Endothelial cell of umbilical vein (primary cell): ENCODE measurements around the gene SVIL. TPM values are rescaled to one million over a fixed set of nuclear protein-coding genes. Genes with fewer than 3 reads are reported as not detected.

Experiments used
- BruUV-seq: library from RNA; stranded (reverse); fragments of 400-500 nt; replicated peaks from 2 replicates; lab custom pipeline; 2021; lab: Mats Ljungman, UMichigan
- CTCF ChIA-PET: fragments of 300-600, 350-600 bp; sonication (Branson Sonifier 250); formaldehyde crosslinking; loops from one replicate; lab custom pipeline; 2021; ENCODE audit warnings: antibody characterized with exemption, inconsistent platforms; lab: Charles Lee
- POLR2A ChIA-PET: fragments of 300-600, 350-600 bp; sonication (Branson Sonifier 250); formaldehyde crosslinking; loops from one replicate; lab custom pipeline; 2021; ENCODE audit warnings: antibody characterized with exemption, inconsistent platforms; lab: Charles Lee
- DNase-seq: peaks from one replicate; pipeline ENCODE4 v3.0.0-alpha.2; 2011; ENCODE audit warnings: low read depth, low spot score
- FAIRE-seq: peaks from 2 replicates; lab custom pipeline; 2011; peaks lifted over from hg19 to GRCh38; lab: Jason Lieb, UNC
- H2AFZ ChIP-seq: 2 replicates; pipeline ENCODE4 v1.6.0; 2012; ENCODE audit warnings: low read depth, low read length, control low read depth, inconsistent platforms
- H3K27ac ChIP-seq: 2 replicates; pipeline ENCODE4 v1.5.1; 2011; ENCODE audit warnings: low read depth, mild to moderate bottlenecking, control low read depth, low read length, moderate library complexity; ENCODE audit not compliant: insufficient read depth
- H3K27me3 ChIP-seq, 2 experiments: 2 replicates each; pipeline versions ENCODE4 v1.6.0 to v1.6.1; 2011; ENCODE audit warnings: low read length in 2 of 2, mixed read lengths in 1 of 2; ENCODE audit not compliant: control insufficient read depth in 2 of 2, insufficient read depth in 2 of 2
- H3K36me3 ChIP-seq, 2 experiments: 2 replicates in 1 of 2; 3 replicates in 1 of 2; pipeline ENCODE4 v1.5.1; 2011; ENCODE audit warnings: low read length in 2 of 2, mild to moderate bottlenecking in 1 of 2, moderate library complexity in 1 of 2; ENCODE audit not compliant: control insufficient read depth in 2 of 2, insufficient read depth in 2 of 2; ENCODE audit errors: extremely low read depth in 1 of 2
- H3K4me1 ChIP-seq: 3 replicates; pipeline ENCODE4 v1.5.1; 2011; ENCODE audit warnings: mild to moderate bottlenecking, low read length; ENCODE audit not compliant: control insufficient read depth, insufficient read depth; ENCODE audit errors: extremely low read depth
- H3K4me2 ChIP-seq: 2 replicates; pipeline ENCODE4 v1.6.1; 2011; ENCODE audit warnings: low read length, control low read depth, mixed read lengths; ENCODE audit not compliant: insufficient read depth
- H3K4me3 ChIP-seq, 3 experiments: fragments of 200-600 bp in 1 of 3; sonication (generic), shearing (Covaris generic) in 1 of 3; replicated peaks in 1 of 3; 2 replicates each; pipeline ENCODE4 v1.5.1; 2011 to 2016; ENCODE audit warnings: control low read depth in 3 of 3, low read length in 3 of 3, mild to moderate bottlenecking in 2 of 3, inconsistent platforms in 1 of 3, low read depth in 1 of 3, moderate library complexity in 1 of 3; ENCODE audit not compliant: insufficient read depth in 1 of 3
- H3K79me2 ChIP-seq: 2 replicates; pipeline ENCODE4 v1.6.0; 2012; ENCODE audit warnings: low read length, inconsistent platforms; ENCODE audit not compliant: control insufficient read depth, insufficient read depth
- H3K9ac ChIP-seq: replicated peaks from 2 replicates; pipeline ENCODE3; 2011; ENCODE audit warnings: low read length, control low read depth; ENCODE audit not compliant: insufficient read depth; ENCODE audit errors: extremely low read depth
- H3K9me1 ChIP-seq: replicated peaks from 3 replicates; pipeline ENCODE4 v1.6.0; 2011; ENCODE audit warnings: mild to moderate bottlenecking, low read length; ENCODE audit not compliant: control insufficient read depth, insufficient read depth; ENCODE audit errors: extremely low read depth
- H3K9me3 ChIP-seq: replicated peaks from 2 replicates; pipeline ENCODE4 v1.5.1; 2012; ENCODE audit warnings: low read length, inconsistent platforms; ENCODE audit not compliant: control insufficient read depth, insufficient read depth
- H4K20me1 ChIP-seq: replicated peaks from 2 replicates; pipeline ENCODE3; 2011; ENCODE audit warnings: mild to moderate bottlenecking, low read length; ENCODE audit not compliant: control insufficient read depth, insufficient read depth; ENCODE audit errors: extremely low read depth
- EZH2 ChIP-seq: IDR thresholded peaks from 2 replicates; pipeline ENCODE4 v1.6.1; 2012; ENCODE audit warnings: borderline replicate concordance, low read depth, mild to moderate bottlenecking, moderate library complexity, low read length, inconsistent platforms; ENCODE audit not compliant: severe bottlenecking
- FOS ChIP-seq: IDR thresholded peaks from 2 replicates; pipeline ENCODE4 v1.6.1; 2011; ENCODE audit warnings: mild to moderate bottlenecking, low read length, moderate library complexity, borderline replicate concordance; ENCODE audit not compliant: insufficient read depth
- GATA2 ChIP-seq: IDR thresholded peaks from 2 replicates; pipeline ENCODE4 v1.7.0; 2011; ENCODE audit warnings: low read depth, mild to moderate bottlenecking, moderate library complexity, mixed read lengths, low read length; ENCODE audit not compliant: insufficient read length, insufficient read depth
- JUN ChIP-seq: IDR thresholded peaks from 2 replicates; pipeline ENCODE4 v1.6.1; 2011; ENCODE audit warnings: borderline replicate concordance, low read depth; ENCODE audit not compliant: insufficient read length, insufficient read depth
- MYC ChIP-seq: IDR thresholded peaks from one replicate; pipeline ENCODE4 v1.6.1; 2011; ENCODE audit warnings: mild to moderate bottlenecking, low read depth, low read length
- POLR2A ChIP-seq: IDR thresholded peaks from 2 replicates; pipeline ENCODE4 v1.6.1; 2012; ENCODE audit warnings: low read depth, mild to moderate bottlenecking, control low read depth, low read length
- POLR2AphosphoS5 ChIP-seq: IDR thresholded peaks from 2 replicates; pipeline ENCODE4 v1.6.1; 2012; ENCODE audit warnings: low read depth, mild to moderate bottlenecking, control low read depth, low read length, moderate library complexity; ENCODE audit not compliant: insufficient read depth
- dilution Hi-C: fragments of 300-500 bp; cut with MboI; formaldehyde crosslinking; loops from one replicate; pipeline ENCODE4 v1.15.0; 2019; ENCODE audit warnings: low sequenced_read_pairs; ENCODE audit not compliant: extremely low pct_ligation_motif_present
- intact Hi-C: fragments of 100-400 bp; cut with micrococcal nuclease; formaldehyde crosslinking; loops from one replicate; pipeline ENCODE4 v1.10.0; 2022
- polyA plus RNA-seq, 4 experiments: library from polyadenylated mRNA; depleted of rRNA in 3 of 4; stranded (reverse) in 3 of 4; unstranded in 1 of 4; fragments of >200 nt; gene quantifications; 2 replicates each; pipeline versions ENCODE4 v1.2.1 to v1.2.3, GENCODE V29; 2011 to 2012; ENCODE audit warnings: missing spikeins in 1 of 4
- total RNA-seq: library from RNA; stranded (reverse); gene quantifications from 2 replicates; pipeline ENCODE4 v1.2.3, GENCODE V29; 2021
- TF ChIP-seq, protein P1 (sequence below): IDR thresholded peaks from 2 replicates; pipeline ENCODE4 v1.6.1; 2011; ENCODE audit not compliant: insufficient read depth, insufficient read length
- TF ChIP-seq, protein P2 (sequence below), 2 donors: IDR thresholded peaks; 1 replicate in 1 of 2; 2 replicates in 1 of 2; pipeline ENCODE4 v1.5.1; 2011; ENCODE audit warnings: low read length in 2 of 2, mild to moderate bottlenecking in 2 of 2, moderate library complexity in 2 of 2, control low read depth in 1 of 2, inconsistent platforms in 1 of 2, low read depth in 1 of 2; ENCODE audit not compliant: insufficient read depth in 1 of 2; ENCODE audit errors: extremely low read depth in 1 of 2

Gene SVIL
- total and polyA plus RNA-seq, 2 donors (not counting 3 experiments of a cell fraction or from before 2014, with no cell fraction given) = 22.6 to 70.7 TPM

GRCh38 chr10:29647478-29647877 is 12.7 kb upstream of the SVIL start:
- no peak overlapping the region for H3K27ac ChIP-seq
- no peak overlapping the region for H3K4me3 ChIP-seq
- H3K9ac ChIP-seq = no peak overlapping the region
- dilution Hi-C loops (no loop called here), intact Hi-C loops (no loop called here)
- ChIA-PET POLR2A (no interaction called here), CTCF (interaction anchor here (0.6 to 2.5 kb wide), 8 partner anchors 9 to 88 kb away, joined by 3 to 13 read pairs (median 4); partner anchors contain the start of gene SVIL)
- H3K27me3 ChIP-seq = no peaks in the 10 kb centered on the region
- H3K4me1 ChIP-seq = peaks cover 35% of the 10 kb centered on the region
- TF ChIP-seq FOS (no peak), JUN (no peak)
- TF ChIP-seq, protein P1, sequence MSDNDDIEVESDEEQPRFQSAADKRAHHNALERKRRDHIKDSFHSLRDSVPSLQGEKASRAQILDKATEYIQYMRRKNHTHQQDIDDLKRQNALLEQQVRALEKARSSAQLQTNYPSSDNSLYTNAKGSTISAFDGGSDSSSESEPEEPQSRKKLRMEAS = no peak
- peaks cover 2% of the 10 kb centered on the region for H3K79me2 ChIP-seq
- DNase-seq (no peak), FAIRE-seq (no peak)
- H2AFZ ChIP-seq = no peak overlapping the region
- H4K20me1 ChIP-seq = no peaks in the 10 kb centered on the region
- no TSS peak for BruUV-seq
- no peaks in the 10 kb centered on the region for H3K9me3 ChIP-seq
- no peaks in the 10 kb centered on the region for H3K9me1 ChIP-seq
- no peak overlapping the region for H3K4me2 ChIP-seq
- H3K36me3 ChIP-seq = peaks cover 0 to 8% of the 10 kb centered on the region in 2 experiments

GRCh38 chr10:29646960-29647461 is 12.2 kb upstream of the SVIL start:
- dilution Hi-C loops (no loop called here), intact Hi-C loops (no loop called here)
- peaks cover 2% of the 10 kb centered on the region for H3K79me2 ChIP-seq
- no peak for FAIRE-seq
- H3K27me3 ChIP-seq = no peaks in the 10 kb centered on the region
- H3K4me2 ChIP-seq = peak overlapping the region; percentile 37
- no peak overlapping the region for H3K27ac ChIP-seq
- no peak overlapping the region for H3K4me3 ChIP-seq
- no peaks in the 10 kb centered on the region for H3K9me1 ChIP-seq
- ChIA-PET CTCF (interaction anchor here (0.7 to 2.5 kb wide), 6 partner anchors 10 to 134 kb away, joined by 3 to 13 read pairs (median 4); partner anchors contain the start of gene SVIL), POLR2A (no interaction called here)
- H3K9ac ChIP-seq = peak overlapping the region; percentile 4
- TF ChIP-seq EZH2 (no peak), GATA2 (no peak), POLR2A (no peak), JUN (no peak), POLR2AphosphoS5 (no peak), MYC (no peak), FOS (no peak)
- TF ChIP-seq, protein P2, sequence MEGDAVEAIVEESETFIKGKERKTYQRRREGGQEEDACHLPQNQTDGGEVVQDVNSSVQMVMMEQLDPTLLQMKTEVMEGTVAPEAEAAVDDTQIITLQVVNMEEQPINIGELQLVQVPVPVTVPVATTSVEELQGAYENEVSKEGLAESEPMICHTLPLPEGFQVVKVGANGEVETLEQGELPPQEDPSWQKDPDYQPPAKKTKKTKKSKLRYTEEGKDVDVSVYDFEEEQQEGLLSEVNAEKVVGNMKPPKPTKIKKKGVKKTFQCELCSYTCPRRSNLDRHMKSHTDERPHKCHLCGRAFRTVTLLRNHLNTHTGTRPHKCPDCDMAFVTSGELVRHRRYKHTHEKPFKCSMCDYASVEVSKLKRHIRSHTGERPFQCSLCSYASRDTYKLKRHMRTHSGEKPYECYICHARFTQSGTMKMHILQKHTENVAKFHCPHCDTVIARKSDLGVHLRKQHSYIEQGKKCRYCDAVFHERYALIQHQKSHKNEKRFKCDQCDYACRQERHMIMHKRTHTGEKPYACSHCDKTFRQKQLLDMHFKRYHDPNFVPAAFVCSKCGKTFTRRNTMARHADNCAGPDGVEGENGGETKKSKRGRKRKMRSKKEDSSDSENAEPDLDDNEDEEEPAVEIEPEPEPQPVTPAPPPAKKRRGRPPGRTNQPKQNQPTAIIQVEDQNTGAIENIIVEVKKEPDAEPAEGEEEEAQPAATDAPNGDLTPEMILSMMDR (IDR thresholded peaks at IDR 0.05; ENCODE audit: extremely low read depth in 1 of 2, insufficient read depth in 1 of 2, low read depth in 1 of 2, low read length in 2 of 2) = no peak
- TF ChIP-seq, protein P1 = no peak
- H2AFZ ChIP-seq = no peak overlapping the region
- H3K4me1 ChIP-seq = peaks cover 35% of the 10 kb centered on the region
- BruUV-seq = no TSS peak
- H4K20me1 ChIP-seq = no peaks in the 10 kb centered on the region
- no peak for DNase-seq
- H3K9me3 ChIP-seq = no peaks in the 10 kb centered on the region
- H3K36me3 ChIP-seq = peaks cover 0 to 8% of the 10 kb centered on the region in 2 experiments
